ENCODE measurements around the gene ABR.

ABR gene

GRCh38 chr17:1030684-1031532 is 148.9 kb downstream of the ABR start:
- DNase-seq (ENCODE audit: low spot score): no peak

- no peak for DNase-seq (ENCODE audit: low spot score)
Observed at GRCh38 chr17:1029922-1030644, 149.7 kb downstream of the ABR start.

GRCh38 chr17:1029196-1029921 is 150.4 kb downstream of the ABR start:
- no peak for DNase-seq (ENCODE audit: low spot score)

GRCh38 chr17:1027044-1027443 is 152.7 kb downstream of the ABR start:
- DNase-seq (ENCODE audit: low spot score): no peak

GRCh38 chr17:1026599-1026975 is 153.2 kb downstream of the ABR start:
- DNase-seq (ENCODE audit: low spot score): no peak

- DNase-seq (ENCODE audit: low spot score): no peak
Observed at GRCh38 chr17:1025733-1026598, 153.8 kb downstream of the ABR start.

- no peak for DNase-seq (ENCODE audit: low spot score)
Observed at GRCh38 chr17:1024076-1024475, 155.7 kb downstream of the ABR start.

GRCh38 chr17:1022278-1023024 is 157.3 kb downstream of the ABR start:
- DNase-seq (ENCODE audit: low spot score): peak; percentile 55

- no peak for DNase-seq (ENCODE audit: low spot score)
Observed at GRCh38 chr17:1021147-1021546, 158.6 kb downstream of the ABR start.

- DNase-seq (ENCODE audit: low spot score): no peak
Observed at GRCh38 chr17:1019451-1019850, 160.3 kb downstream of the ABR start.

GRCh38 chr17:1018547-1018946 is 161.2 kb downstream of the ABR start:
- DNase-seq (ENCODE audit: low spot score): no peak

- no peak for DNase-seq (ENCODE audit: low spot score)
Observed at GRCh38 chr17:1013729-1014090, 166.1 kb downstream of the ABR start.

GRCh38 chr17:1012823-1013728 is 166.7 kb downstream of the ABR start:
- DNase-seq (ENCODE audit: low spot score): no peak

- DNase-seq (ENCODE audit: low spot score): no peak
Observed at GRCh38 chr17:1011760-1012735, 167.7 kb downstream of the ABR start.

- no peak for DNase-seq (ENCODE audit: low spot score)
Observed at GRCh38 chr17:1011138-1011537, 168.6 kb downstream of the ABR start.

- no peak for DNase-seq (ENCODE audit: low spot score)
Observed at GRCh38 chr17:1010586-1010985, 169.2 kb downstream of the ABR start.

GRCh38 chr17:1010086-1010450 is 169.7 kb downstream of the ABR start:
- no peak for DNase-seq (ENCODE audit: low spot score)

- no peak for DNase-seq (ENCODE audit: low spot score)
Observed at GRCh38 chr17:1009229-1010085, 170.3 kb downstream of the ABR start.
